Smooth muscle cell (in vitro differentiated cells): ENCODE measurements around the gene CYGB. TPM values are rescaled to one million over a fixed set of nuclear protein-coding genes. Genes with fewer than 3 reads are reported as not detected.

ENCODE experiments used
- DNase-seq: peaks from one replicate; lab custom pipeline; 2025; ENCODE audit not compliant: unreplicated experiment; lab: John Stamatoyannopoulos, UW
- H2AFZ ChIP-seq: fragments of 200-600 bp; sonication (generic); 2 replicates; pipeline ENCODE4 v1.6.0; 2016; ENCODE audit warnings: antibody characterized with exemption, low read depth, mild to moderate bottlenecking
- H3F3A ChIP-seq: fragments of 200-600 bp; sonication (generic); 2 replicates; pipeline ENCODE4 v1.6.0; 2017; ENCODE audit warnings: antibody characterized with exemption, low read depth
- H3K27ac ChIP-seq: fragments of 200-600 bp; sonication (generic); 2 replicates; pipeline ENCODE4 v1.5.1; 2016; ENCODE audit warnings: low read depth, mild to moderate bottlenecking
- H3K27me3 ChIP-seq: fragments of 200-600 bp; sonication (generic); 2 replicates; pipeline ENCODE4 v1.6.1; 2016; ENCODE audit warnings: low read depth, mild to moderate bottlenecking
- H3K36me3 ChIP-seq: fragments of 200-600 bp; sonication (generic); 2 replicates; pipeline ENCODE4 v1.5.1; 2016; ENCODE audit warnings: low read depth
- H3K4me1 ChIP-seq: fragments of 200-600 bp; sonication (generic); 2 replicates; pipeline ENCODE4 v1.5.1; 2016; ENCODE audit warnings: low read depth
- H3K4me2 ChIP-seq: fragments of 200-600 bp; sonication (generic); 2 replicates; pipeline ENCODE4 v1.6.0; 2016; ENCODE audit warnings: mild to moderate bottlenecking
- H3K4me3 ChIP-seq: fragments of 200-600 bp; sonication (generic); 2 replicates; pipeline ENCODE4 v1.5.1; 2016; ENCODE audit warnings: mild to moderate bottlenecking
- H3K79me2 ChIP-seq: fragments of 200-600 bp; sonication (generic); 2 replicates; pipeline ENCODE4 v1.6.0; 2016; ENCODE audit warnings: low read depth, mild to moderate bottlenecking
- H3K9ac ChIP-seq: fragments of 200-600 bp; sonication (generic); 2 replicates; pipeline ENCODE4 v1.6.0; 2016; ENCODE audit warnings: low read depth
- H3K9me3 ChIP-seq: fragments of 200-600 bp; sonication (generic); replicated peaks from 2 replicates; pipeline ENCODE4 v1.5.1; 2016; ENCODE audit warnings: low read depth
- H4K20me1 ChIP-seq: fragments of 200-600 bp; sonication (generic); 2 replicates; pipeline ENCODE4 v1.6.0; 2016; ENCODE audit warnings: low read depth
- CTCF ChIP-seq: fragments of 200-600 bp; sonication (generic); IDR thresholded peaks from 2 replicates; pipeline ENCODE4 v1.5.1; 2017; ENCODE audit warnings: borderline replicate concordance, mild to moderate bottlenecking, antibody characterized with exemption; ENCODE audit not compliant: insufficient read depth, poor library complexity, severe bottlenecking
- WGBS: methylation state at CpG from one replicate; pipeline ENCODE4 v1.1.7; 2016; ENCODE audit warnings: low lambda C conversion rate; 5-methylcytosine and 5-hydroxymethylcytosine counted together
- polyA plus RNA-seq: library from polyadenylated mRNA; unstranded; fragments of >200 nt; fragmentation: Nextera tagmentation; extraction: Ambion mirVana; gene quantifications from 2 replicates; pipeline ENCODE4 v1.2.1, GENCODE V29; 2016
- total RNA-seq: library from RNA; depleted of rRNA; stranded (reverse); fragments of >200 nt; gene quantifications from 2 replicates; pipeline ENCODE4 v1.2.3, GENCODE V29; 2014

CYGB gene
- total and polyA plus RNA-seq, 2 experiments from 2014 or later: 13.9 to 22.2 TPM

GRCh38 chr17:76542984-76543383 is 5.5 kb upstream of the CYGB start:
- H3K4me1 ChIP-seq: peaks cover 26% of the 10 kb centered on the region
- H3K4me2 ChIP-seq: no peak overlapping the region
- H3K9ac ChIP-seq: no peak overlapping the region
- H3K36me3 ChIP-seq: no peaks in the 10 kb centered on the region
- peaks cover 6% of the 10 kb centered on the region for H3F3A ChIP-seq
- H2AFZ ChIP-seq: no peak overlapping the region
- no peak overlapping the region for H3K27ac ChIP-seq
- no peak overlapping the region for H3K4me3 ChIP-seq
- no peak for TF ChIP-seq CTCF
- no peak for DNase-seq
- no peaks in the 10 kb centered on the region for H3K79me2 ChIP-seq
- no peaks in the 10 kb centered on the region for H3K27me3 ChIP-seq
- no peaks in the 10 kb centered on the region for H4K20me1 ChIP-seq
- 68% methylated on average over 8 of the region's 8 CpGs for WGBS
- H3K9me3 ChIP-seq: no peaks in the 10 kb centered on the region

GRCh38 chr17:76542566-76542971 is 5.1 kb upstream of the CYGB start:
- no peaks in the 10 kb centered on the region for H4K20me1 ChIP-seq
- H3K4me1 ChIP-seq: peaks cover 27% of the 10 kb centered on the region
- H2AFZ ChIP-seq: no peak overlapping the region
- no peaks in the 10 kb centered on the region for H3K79me2 ChIP-seq
- no peak for DNase-seq
- no peak overlapping the region for H3K9ac ChIP-seq
- H3K27ac ChIP-seq: no peak overlapping the region
- H3K9me3 ChIP-seq: no peaks in the 10 kb centered on the region
- WGBS: 88% methylated on average over 10 of the region's 10 CpGs
- H3K4me3 ChIP-seq: no peak overlapping the region
- H3F3A ChIP-seq: peaks cover 6% of the 10 kb centered on the region
- no peak overlapping the region for H3K4me2 ChIP-seq
- no peaks in the 10 kb centered on the region for H3K36me3 ChIP-seq
- no peaks in the 10 kb centered on the region for H3K27me3 ChIP-seq
- no peak for TF ChIP-seq CTCF

- H4K20me1 ChIP-seq: no peaks in the 10 kb centered on the region
- H3K79me2 ChIP-seq: no peaks in the 10 kb centered on the region
- H3K4me1 ChIP-seq: peaks cover 27% of the 10 kb centered on the region
- H3K9ac ChIP-seq: no peak overlapping the region
- H3K27ac ChIP-seq: no peak overlapping the region
- no peaks in the 10 kb centered on the region for H3K27me3 ChIP-seq
- DNase-seq: no peak
- no peak for TF ChIP-seq CTCF
- WGBS: 88% methylated on average over 10 of the region's 10 CpGs
- no peak overlapping the region for H2AFZ ChIP-seq
- H3K4me2 ChIP-seq: no peak overlapping the region
- no peak overlapping the region for H3K4me3 ChIP-seq
- no peaks in the 10 kb centered on the region for H3K9me3 ChIP-seq
- peaks cover 6% of the 10 kb centered on the region for H3F3A ChIP-seq
- no peaks in the 10 kb centered on the region for H3K36me3 ChIP-seq
These were observed 4.4 kb upstream of the CYGB start for GRCh38 chr17:76541739-76542454.
